HepG2 (cell line): ENCODE results near the gene DOCK10. TPM values are rescaled to one million over a fixed set of nuclear protein-coding genes. Genes with fewer than 3 reads are reported as not detected.

ENCODE experiments used
- ATAC-seq: fragments of 200-7000 bp; cut with Tn5 transposase; 3 replicates; pipeline ENCODE4 v1.9.1; 2020; ENCODE audit warnings: mild to moderate bottlenecking, moderate library complexity
- BruUV-seq: library from RNA; stranded (reverse); fragments of 400-500 nt; replicated peaks from 2 replicates; lab custom pipeline; 2021; lab: Mats Ljungman, UMichigan
- CTCF ChIA-PET: fragments of 300-600 bp; formaldehyde crosslinking; extraction: SDS; loops from one replicate; lab custom pipeline; 2021; ENCODE audit warnings: low total read pairs, inconsistent platforms, low intra/inter-chr PET ratio; lab: Yijun Ruan, JAX
- POLR2A ChIA-PET: fragments of 350-600 bp; sonication (Branson Sonifier 250); formaldehyde crosslinking; loops from one replicate; lab custom pipeline; 2020; ENCODE audit warnings: antibody characterized with exemption, inconsistent platforms; lab: Yijun Ruan, JAX
- DNase-seq: peaks from one replicate; pipeline ENCODE4 v3.0.0-alpha.2; 2015; ENCODE audit warnings: low spot score
- FAIRE-seq: peaks from 3 replicates; lab custom pipeline; 2011; peaks lifted over from hg19 to GRCh38; lab: Jason Lieb, UNC
- H2AFZ ChIP-seq: one replicate; pipeline ENCODE4 v1.6.1; 2011; ENCODE audit warnings: low read length, inconsistent platforms
- H3K27ac ChIP-seq: fragments of 300-600 bp; 3 replicates; pipeline ENCODE4 v1.8.0; 2011; ENCODE audit warnings: mixed run types, mild to moderate bottlenecking, mixed read lengths, low read length, inconsistent platforms; ENCODE audit not compliant: insufficient read depth; ENCODE audit errors: extremely low read length
- H3K27me3 ChIP-seq, 2 experiments: fragments of 200-600 bp in 1 of 2; 2 replicates in 1 of 2; 3 replicates in 1 of 2; pipeline versions ENCODE4 v1.6.0 to v1.8.0; 2011; ENCODE audit warnings: low read length in 2 of 2, mild to moderate bottlenecking in 2 of 2, moderate library complexity in 2 of 2, inconsistent platforms in 1 of 2; ENCODE audit not compliant: insufficient read depth in 2 of 2, control insufficient read depth in 1 of 2
- H3K36me3 ChIP-seq, 2 experiments: fragments of 200-600 bp in 1 of 2; replicated peaks in 1 of 2; 2 replicates in 1 of 2; 3 replicates in 1 of 2; pipeline versions ENCODE4 v1.5.1 to v1.8.0; 2011; ENCODE audit warnings: low read length in 2 of 2, inconsistent platforms in 1 of 2; ENCODE audit not compliant: insufficient read depth in 2 of 2, control insufficient read depth in 1 of 2
- H3K4me1 ChIP-seq: 2 replicates; pipeline ENCODE4 v1.5.1; 2012; ENCODE audit warnings: low read length, inconsistent platforms; ENCODE audit not compliant: insufficient read depth
- H3K4me2 ChIP-seq: 2 replicates; pipeline ENCODE4 v1.6.0; 2011; ENCODE audit warnings: low read depth, low read length, inconsistent platforms
- H3K4me3 ChIP-seq, 3 experiments: fragments of 200-600 bp in 1 of 3; sonication (generic), shearing (Covaris generic) in 1 of 3; replicated peaks in 1 of 3; 2 replicates each; pipeline ENCODE4 v1.5.1; 2011 to 2016; ENCODE audit warnings: low read length in 3 of 3, inconsistent platforms in 2 of 3, low read depth in 2 of 3, mild to moderate bottlenecking in 2 of 3, control low read depth in 1 of 3, mixed read lengths in 1 of 3; ENCODE audit not compliant: insufficient read depth in 1 of 3
- H3K79me2 ChIP-seq: one replicate; pipeline ENCODE4 v1.6.1; 2011; ENCODE audit warnings: low read length, inconsistent platforms; ENCODE audit not compliant: insufficient read depth
- H3K9ac ChIP-seq: 2 replicates; pipeline ENCODE4 v1.6.0; 2011; ENCODE audit warnings: mild to moderate bottlenecking, low read depth, low read length, inconsistent platforms; ENCODE audit not compliant: insufficient read depth
- H3K9me3 ChIP-seq: 2 replicates; pipeline ENCODE4 v1.5.1; 2012; ENCODE audit warnings: mild to moderate bottlenecking, low read length
- H4K20me1 ChIP-seq: 2 replicates; pipeline ENCODE4 v1.6.0; 2011; ENCODE audit warnings: inconsistent platforms, mild to moderate bottlenecking, low read length, moderate library complexity; ENCODE audit not compliant: insufficient read depth
- ARNTL ChIP-seq: sonication (generic); formaldehyde crosslinking; IDR thresholded peaks from 2 replicates; pipeline ENCODE4 v1.4.0; 2020; ENCODE audit warnings: mild to moderate bottlenecking, missing genetic modification reagents
- FOXJ3 ChIP-seq: sonication (generic); formaldehyde crosslinking; IDR thresholded peaks from 2 replicates; pipeline ENCODE4 v1.4.0; 2020; ENCODE audit warnings: missing genetic modification reagents, mild to moderate bottlenecking, borderline replicate concordance
- KLF13 ChIP-seq: sonication (generic); formaldehyde crosslinking; IDR thresholded peaks from 2 replicates; pipeline ENCODE4 v1.4.0; 2020; ENCODE audit warnings: mild to moderate bottlenecking, missing genetic modification reagents
- MYPOP ChIP-seq: sonication (generic); formaldehyde crosslinking; IDR thresholded peaks from 2 replicates; pipeline ENCODE4 v1.8.1; 2023; ENCODE audit warnings: mild to moderate bottlenecking, moderate library complexity, missing genetic modification reagents
- NFATC3 ChIP-seq: sonication (generic); formaldehyde crosslinking; IDR thresholded peaks from 2 replicates; pipeline ENCODE4 v1.5.1; 2020; ENCODE audit warnings: mild to moderate bottlenecking, missing genetic modification reagents
- ZBED4 ChIP-seq: sonication (generic); formaldehyde crosslinking; IDR thresholded peaks from 2 replicates; pipeline ENCODE4 v1.4.0; 2020; ENCODE audit warnings: missing genetic modification reagents, borderline replicate concordance
- ZKSCAN8 ChIP-seq: IDR thresholded peaks from 2 replicates; pipeline ENCODE4 v1.6.1; 2016; ENCODE audit warnings: borderline replicate concordance, missing genetic modification reagents, missing compliant biosample characterization
- ZNF263 ChIP-seq: sonication (generic); formaldehyde crosslinking; IDR thresholded peaks from 2 replicates; pipeline ENCODE4 v1.4.0; 2020; ENCODE audit warnings: missing genetic modification reagents
- ZNF44 ChIP-seq: sonication (generic); formaldehyde crosslinking; IDR thresholded peaks from 2 replicates; pipeline ENCODE4 v1.5.1; 2020; ENCODE audit warnings: mild to moderate bottlenecking, missing genetic modification reagents
- ZNF543 ChIP-seq: sonication (generic); formaldehyde crosslinking; IDR thresholded peaks from 2 replicates; pipeline ENCODE4 v1.4.0; 2020; ENCODE audit warnings: mild to moderate bottlenecking, missing genetic modification reagents
- ZNF563 ChIP-seq: sonication (generic); formaldehyde crosslinking; IDR thresholded peaks from 2 replicates; pipeline ENCODE4 v1.8.0; 2022; ENCODE audit warnings: mild to moderate bottlenecking, moderate library complexity, missing genetic modification reagents
- ZNF629 ChIP-seq: sonication (generic); formaldehyde crosslinking; conservative IDR thresholded peaks from 2 replicates; pipeline ENCODE4 v1.5.0; 2020; ENCODE audit warnings: missing genetic modification reagents
- WGBS: methylation state at CpG from one replicate; pipeline ENCODE4 v1.1.6; 2017; ENCODE audit warnings: low lambda C conversion rate; 5-methylcytosine and 5-hydroxymethylcytosine counted together
- in situ Hi-C: cut with HindIII; loops from 2 replicates; pipeline ENCODE4 v1.10.0; 2017; ENCODE audit warnings: low pct_unique_long_range_greater_than_20kb; ENCODE audit not compliant: extremely low pct_ligation_motif_present
- intact Hi-C: fragments of 100-400 bp; cut with micrococcal nuclease; formaldehyde crosslinking; loops from one replicate; pipeline ENCODE4 v1.10.0; 2022; ENCODE audit not compliant: unreplicated experiment
- polyA plus RNA-seq, 8 experiments: library from polyadenylated mRNA; depleted of rRNA in 3 of 8; stranded (reverse) in 7 of 8; unstranded in 1 of 8; fragments of >200 nt; fragmentation: Illumina TruSeq in 4 of 8; extraction: Trizol in 4 of 8; gene quantifications; 2 replicates each; pipeline versions ENCODE4 v1.2.1 to v1.2.3, GENCODE V29; 2011 to 2016; ENCODE audit warnings: low read depth in 4 of 8, missing spikeins in 1 of 8, mixed read lengths in 1 of 8; ENCODE audit not compliant: insufficient read depth in 1 of 8
- total RNA-seq, 5 experiments: library from RNA; depleted of rRNA; stranded (reverse); fragments of >200 nt; fragmentation: Illumina TruSeq; extraction: Trizol; gene quantifications; 2 replicates each; pipeline ENCODE4 v1.2.3, GENCODE V29; 2016; ENCODE audit warnings: low read depth in 1 of 5

The DOCK10 gene
- total and polyA plus RNA-seq, 2 of the 13 experiments (the other 11 are each of a cell fraction or from before 2014, with no cell fraction given) = not detected

- Histone ChIP-seq H2AFZ (no peak overlapping the region), H3K36me3 (no peaks in the 10 kb centered on the region), H3K9me3 (no peaks in the 10 kb centered on the region), H4K20me1 (no peaks in the 10 kb centered on the region), H3K9ac (no peak overlapping the region), H3K27ac (no peak overlapping the region), H3K4me1 (no peaks in the 10 kb centered on the region), H3K4me2 (no peak overlapping the region), H3K27me3 (peaks cover under 1 to 2% of the 10 kb centered on the region in 2 experiments; a peak in 3 of 5 replicates), H3K4me3 (no peak overlapping the region), H3K79me2 (no peaks in the 10 kb centered on the region)
- POLR2A ChIA-PET = no interaction called here
- TF ChIP-seq ZNF629 (no peak), FOXJ3 (CRISPR knock-in tag) (no peak), ARNTL (no peak), ZKSCAN8 (CRISPR knock-in tag) (no peak), MYPOP (CRISPR knock-in tag) (no peak), ZNF563 (CRISPR knock-in tag) (no peak), NFATC3 (no peak), KLF13 (CRISPR knock-in tag) (no peak), ZNF263 (CRISPR knock-in tag) (no peak)
- no peak for DNase-seq
- 55% methylated on average over 15 of the region's 15 CpGs for WGBS
- CTCF ChIA-PET = no interaction called here
- no peak for FAIRE-seq
- no peak for ATAC-seq
- intact Hi-C loops = no loop called here
- in situ Hi-C loops = loop anchor here (5.0 kb wide), 1 partner anchor 412 kb away; no protein-coding TSS in a partner anchor
- no TSS peak for BruUV-seq
These were observed 267.5 kb downstream of the DOCK10 start for GRCh38 chr2:224774735-224775134.

GRCh38 chr2:224772494-224772893 is 269.8 kb downstream of the DOCK10 start:
- BruUV-seq = no TSS peak
- in situ Hi-C loops = no loop called here
- no peaks in the 10 kb centered on the region for H4K20me1 ChIP-seq
- DNase-seq (no peak), FAIRE-seq (no peak), ATAC-seq (no peak)
- no peak overlapping the region for H3K4me3 ChIP-seq
- peaks cover 2 to 12% of the 10 kb centered on the region in 2 experiments; a peak in 3 of 5 replicates for H3K27me3 ChIP-seq
- CTCF ChIA-PET = no interaction called here
- POLR2A ChIA-PET = no interaction called here
- no peaks in the 10 kb centered on the region for H3K36me3 ChIP-seq
- no peaks in the 10 kb centered on the region for H3K4me1 ChIP-seq
- H2AFZ ChIP-seq = no peak overlapping the region
- no peak overlapping the region for H3K27ac ChIP-seq
- no peaks in the 10 kb centered on the region for H3K9me3 ChIP-seq
- 3% methylated on average over 1 of the region's 1 CpG for WGBS
- H3K9ac ChIP-seq = no peak overlapping the region
- no peak overlapping the region for H3K4me2 ChIP-seq
- H3K79me2 ChIP-seq = no peaks in the 10 kb centered on the region
- intact Hi-C loops = no loop called here
- TF ChIP-seq ZBED4 (CRISPR knock-in tag) = no peak
- no peak for TF ChIP-seq ZNF543
- TF ChIP-seq ZNF44 (CRISPR knock-in tag) = no peak
